Measurements from ENCODE around the gene TMEM176A. TPM values are rescaled to one million over a fixed set of nuclear protein-coding genes. Genes with fewer than 3 reads are reported as not detected.

Gene TMEM176A
- total and polyA plus RNA-seq, 2 of the 8 experiments (the other 6 are each of a cell fraction or from before 2014, with no cell fraction given) = 1.3 to 1.5 TPM

- Histone ChIP-seq H4K20me1 (replicated peaks in 1 of 2; ENCODE audit: control insufficient read depth in 1 of 2, insufficient read depth in 2 of 2, low read length in 2 of 2) (no peaks in the 10 kb centered on the region), H3K18ac (ENCODE audit: extremely low read depth, low read length) (no peak overlapping the region), H4K91ac (replicated peaks; ENCODE audit: insufficient read length, low read length) (no peak overlapping the region), H2AK5ac (ENCODE audit: low read depth, low read length) (no peak overlapping the region), H3K9me3 (ENCODE audit: insufficient read depth in 2 of 2, low read depth in 1 of 2, low read length in 1 of 2) (peaks cover 0 to 15% of the 10 kb centered on the region in 2 experiments; a peak in 3 of 4 replicates), H3K36me3 (ENCODE audit: control insufficient read depth in 2 of 4, insufficient read depth in 4 of 4, low read length in 3 of 4) (peaks cover 0 to 11% (median 0%) of the 10 kb centered on the region in 4 experiments; a peak in 2 of 8 replicates), H3K56ac (replicated peaks; ENCODE audit: insufficient read length, low read depth, low read length) (no peak overlapping the region), H3K4me1 (replicated peaks in 1 of 4; ENCODE audit: control insufficient read depth in 3 of 4, insufficient read depth in 4 of 4, low read length in 3 of 4) (peaks cover 0 to 9% (median 4%) of the 10 kb centered on the region in 4 experiments; a peak in 6 of 7 replicates), H2BK5ac (ENCODE audit: low read depth, low read length) (no peak overlapping the region), H2BK15ac (ENCODE audit: low read length) (no peak overlapping the region), H3K23ac (ENCODE audit: insufficient read length) (no peak overlapping the region), H3K4me2 (ENCODE audit: insufficient read depth in 1 of 2, low read depth in 2 of 2, low read length in 2 of 2) (no peak overlapping the region), H2AFZ (ENCODE audit: low read length) (no peak overlapping the region), H3K9ac (replicated peaks in 1 of 4; ENCODE audit: extremely low read depth in 1 of 4, low read depth in 3 of 4, low read length in 3 of 4) (no peak overlapping the region), H3K14ac (ENCODE audit: insufficient read length) (no peak overlapping the region), H4K8ac (ENCODE audit: extremely low read depth, insufficient read depth, low read length) (no peak overlapping the region), H2BK20ac (ENCODE audit: low read length) (no peak overlapping the region; the same call in 1 of the 2 replicates), H3K79me1 (ENCODE audit: low read depth, low read length) (no peaks in the 10 kb centered on the region), H3K23me2 (ENCODE audit: low read depth, low read length) (peaks cover 14% of the 10 kb centered on the region), H3K27ac (ENCODE audit: low read depth, low read length) (no peak overlapping the region), H3K4me3 (ENCODE audit: extremely low read depth in 1 of 4, insufficient read depth in 2 of 4, low read depth in 3 of 4, low read length in 4 of 4) (no peak overlapping the region), H3K79me2 (ENCODE audit: control insufficient read depth in 1 of 2, insufficient read depth in 2 of 2, low read length in 2 of 2) (no peaks in the 10 kb centered on the region), H3K4ac (replicated peaks; ENCODE audit: insufficient read length, low read depth, low read length) (no peak overlapping the region), H2BK12ac (ENCODE audit: low read depth, low read length) (no peak overlapping the region), H2BK120ac (replicated peaks; ENCODE audit: low read depth, low read length) (no peak overlapping the region), H4K5ac (ENCODE audit: insufficient read length, low read depth, low read length) (no peak overlapping the region), H3K27me3 (replicated peaks in 1 of 4; ENCODE audit: control insufficient read depth in 3 of 4, extremely low read depth in 1 of 4, insufficient read depth in 3 of 4, low read length in 3 of 4) (peaks cover 37 to 47% (median 46%) of the 10 kb centered on the region in 4 experiments)
- FAIRE-seq (no peak), DNase-seq (ENCODE audit: low read depth in 1 of 2, low spot score in 2 of 2) (no peak)
- ChIA-PET CTCF (ENCODE audit: partially characterized antibody) (interaction anchor here (0.7 to 2.2 kb wide), 8 partner anchors 10 to 75 kb away, joined by 3 to 6 read pairs (median 3); no protein-coding TSS in a partner anchor), POLR2A (ENCODE audit: partially characterized antibody) (no interaction called here)
- WGBS, 2 experiments (ENCODE audit: extremely low coverage in 1 of 2, insufficient coverage in 1 of 2, insufficient read length in 1 of 2, insufficient replicate concordance in 2 of 2, low coverage in 1 of 2, low lambda C conversion rate in 2 of 2, missing lambda C conversion rate in 1 of 2) = 89% methylated on average over 10 of the region's 10 CpGs; no CpG with 5 or more reads in 1 of the 2 experiments
- TF ChIP-seq ATF3 (IDR thresholded peaks at IDR 0.05; ENCODE audit: insufficient read depth, low read depth, low read length) = no peak
- no peak for TF ChIP-seq NANOG (IDR thresholded peaks at IDR 0.05; ENCODE audit: insufficient read depth, low read depth, low read length, poor library complexity, severe bottlenecking)
- no peak for TF ChIP-seq CHD1 (IDR thresholded peaks at IDR 0.05; ENCODE audit: low read depth, low read length)
- TF ChIP-seq RFX5 (IDR thresholded peaks at IDR 0.05; ENCODE audit: borderline replicate concordance, low read depth, low read length) = no peak
- TF ChIP-seq GABPA (IDR thresholded peaks at IDR 0.05; ENCODE audit: borderline replicate concordance, insufficient read depth, low read length) = no peak
- TF ChIP-seq RAD21 (IDR thresholded peaks at IDR 0.05 in 1 of 2, conservative IDR thresholded peaks at IDR 0.05 in 1 of 2; ENCODE audit: low read depth in 2 of 2, low read length in 2 of 2) = no peak
- no peak for TF ChIP-seq POLR2AphosphoS5 (IDR thresholded peaks at IDR 0.05; ENCODE audit: low read depth, low read length)
- no peak for TF ChIP-seq NRF1 (IDR thresholded peaks at IDR 0.05; ENCODE audit: low read depth, low read length)
- no peak for TF ChIP-seq HDAC6 (IDR thresholded peaks at IDR 0.05; ENCODE audit: low read depth, low read length)
- TF ChIP-seq RNF2 (IDR thresholded peaks at IDR 0.05; ENCODE audit: borderline replicate concordance, low read depth, low read length, missing control alignments, poor library complexity, severe bottlenecking) = no peak
- no peak for TF ChIP-seq BCL11A (IDR thresholded peaks at IDR 0.05; ENCODE audit: low read depth in 2 of 2, low read length in 2 of 2)
Observed at GRCh38 chr7:150803161-150803860, 2.7 kb downstream of the TMEM176A start.
